Omental fat pad (tissue), 4 donors: ENCODE data around the gene CYP11A1. TPM values are rescaled to one million over a fixed set of nuclear protein-coding genes. Genes with fewer than 3 reads are reported as not detected.

ENCODE experiments used
- ATAC-seq: fragments of 150-250 bp; one replicate; pipeline ENCODE4 v1.9.1; 2016; ENCODE audit warnings: mild to moderate bottlenecking, moderate library complexity; ENCODE audit not compliant: low FRiP score
- DNase-seq: peaks from one replicate; pipeline ENCODE4 v3.0.0-alpha.2; 2019; ENCODE audit warnings: low spot score
- total RNA-seq, 4 donors: library from RNA; depleted of rRNA; stranded (reverse); fragments of >200 nt; gene quantifications; one replicate each; pipeline ENCODE4 v1.1.0, GENCODE V29; 2016
- TF ChIP-seq, protein P1 (sequence below), 3 donors: fragments of 450-650 bp; IDR thresholded peaks; one replicate each; pipeline ENCODE4 v1.5.1; 2016 to 2017; ENCODE audit warnings: antibody characterized with exemption in 3 of 3, mild to moderate bottlenecking in 3 of 3, moderate library complexity in 2 of 3

CYP11A1 gene
- total RNA-seq, 4 donors from 2014 or later, result 1.3 to 4.8 (median 1.4) TPM

DNA sequence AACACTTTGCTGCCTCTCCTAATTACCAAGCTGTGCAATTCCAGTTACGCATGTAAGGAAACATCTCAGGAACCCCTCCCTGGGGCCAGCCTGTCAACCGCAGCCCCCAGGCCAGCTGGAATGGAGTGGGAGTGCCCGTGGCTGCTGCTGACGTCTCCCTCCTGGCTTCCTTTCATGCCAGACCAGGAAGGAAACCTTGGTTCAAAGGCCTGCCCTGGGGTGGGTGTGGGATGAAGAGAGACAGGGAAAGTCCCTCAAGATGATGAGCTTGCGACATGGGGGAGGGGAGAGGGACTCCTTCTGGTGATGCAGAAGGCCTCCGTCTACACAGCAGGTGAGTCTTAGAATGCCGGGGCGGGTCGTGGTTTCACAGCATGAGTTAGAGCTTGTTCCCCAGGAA, 11.4 kb upstream of the CYP11A1 start:
- DNase-seq, result no peak
- TF ChIP-seq, protein P1, sequence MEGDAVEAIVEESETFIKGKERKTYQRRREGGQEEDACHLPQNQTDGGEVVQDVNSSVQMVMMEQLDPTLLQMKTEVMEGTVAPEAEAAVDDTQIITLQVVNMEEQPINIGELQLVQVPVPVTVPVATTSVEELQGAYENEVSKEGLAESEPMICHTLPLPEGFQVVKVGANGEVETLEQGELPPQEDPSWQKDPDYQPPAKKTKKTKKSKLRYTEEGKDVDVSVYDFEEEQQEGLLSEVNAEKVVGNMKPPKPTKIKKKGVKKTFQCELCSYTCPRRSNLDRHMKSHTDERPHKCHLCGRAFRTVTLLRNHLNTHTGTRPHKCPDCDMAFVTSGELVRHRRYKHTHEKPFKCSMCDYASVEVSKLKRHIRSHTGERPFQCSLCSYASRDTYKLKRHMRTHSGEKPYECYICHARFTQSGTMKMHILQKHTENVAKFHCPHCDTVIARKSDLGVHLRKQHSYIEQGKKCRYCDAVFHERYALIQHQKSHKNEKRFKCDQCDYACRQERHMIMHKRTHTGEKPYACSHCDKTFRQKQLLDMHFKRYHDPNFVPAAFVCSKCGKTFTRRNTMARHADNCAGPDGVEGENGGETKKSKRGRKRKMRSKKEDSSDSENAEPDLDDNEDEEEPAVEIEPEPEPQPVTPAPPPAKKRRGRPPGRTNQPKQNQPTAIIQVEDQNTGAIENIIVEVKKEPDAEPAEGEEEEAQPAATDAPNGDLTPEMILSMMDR (IDR thresholded peaks at IDR 0.05), result no peak
- no peak for ATAC-seq

DNA sequence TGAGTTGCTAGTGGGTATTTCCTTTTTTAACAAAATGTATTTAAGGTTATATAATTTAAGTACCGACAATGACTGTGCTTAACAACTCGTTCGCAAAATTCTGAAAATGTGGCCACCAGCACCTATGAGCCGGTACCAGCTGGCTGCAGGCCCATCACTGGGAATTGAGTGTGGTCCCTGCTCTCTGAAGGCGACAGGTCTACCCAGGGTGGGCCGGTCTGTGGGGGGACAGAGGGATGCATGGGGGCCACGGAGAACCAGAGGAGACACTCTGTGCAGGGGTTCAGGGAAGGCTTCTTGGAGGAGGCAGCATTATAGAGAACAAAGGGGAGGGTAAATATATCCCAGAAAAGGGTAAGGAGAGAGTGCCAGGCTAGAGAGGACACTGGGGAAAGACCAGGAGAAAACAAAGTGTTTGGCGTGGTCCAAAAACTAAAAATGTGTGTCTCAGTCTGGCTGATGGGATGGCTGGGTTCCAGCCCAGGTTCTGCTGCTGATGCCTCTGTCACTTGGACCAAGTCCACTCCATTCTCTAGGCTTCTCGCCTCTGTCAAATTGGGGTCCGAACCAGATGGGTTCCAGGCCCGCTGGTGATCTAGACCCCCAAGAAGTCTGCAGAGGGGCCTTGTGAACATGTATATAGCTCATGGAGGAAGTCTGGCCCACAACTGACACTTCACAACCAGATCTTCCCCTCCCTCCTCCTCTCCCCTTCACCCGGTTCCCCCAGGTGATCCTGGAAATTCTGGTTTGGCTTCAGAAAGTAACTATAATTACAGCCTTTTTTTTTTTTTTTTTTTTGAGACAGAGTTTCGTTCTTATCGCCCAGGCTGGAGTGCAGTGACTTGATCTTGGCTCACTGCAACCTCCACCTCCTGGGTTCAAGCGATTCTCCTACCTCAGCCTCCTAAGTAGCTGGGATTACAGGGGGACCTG, 10.7 kb upstream of the CYP11A1 start:
- TF ChIP-seq, protein P1 (IDR thresholded peaks at IDR 0.05), result no peak
- DNase-seq (no peak), ATAC-seq (no peak)

DNA sequence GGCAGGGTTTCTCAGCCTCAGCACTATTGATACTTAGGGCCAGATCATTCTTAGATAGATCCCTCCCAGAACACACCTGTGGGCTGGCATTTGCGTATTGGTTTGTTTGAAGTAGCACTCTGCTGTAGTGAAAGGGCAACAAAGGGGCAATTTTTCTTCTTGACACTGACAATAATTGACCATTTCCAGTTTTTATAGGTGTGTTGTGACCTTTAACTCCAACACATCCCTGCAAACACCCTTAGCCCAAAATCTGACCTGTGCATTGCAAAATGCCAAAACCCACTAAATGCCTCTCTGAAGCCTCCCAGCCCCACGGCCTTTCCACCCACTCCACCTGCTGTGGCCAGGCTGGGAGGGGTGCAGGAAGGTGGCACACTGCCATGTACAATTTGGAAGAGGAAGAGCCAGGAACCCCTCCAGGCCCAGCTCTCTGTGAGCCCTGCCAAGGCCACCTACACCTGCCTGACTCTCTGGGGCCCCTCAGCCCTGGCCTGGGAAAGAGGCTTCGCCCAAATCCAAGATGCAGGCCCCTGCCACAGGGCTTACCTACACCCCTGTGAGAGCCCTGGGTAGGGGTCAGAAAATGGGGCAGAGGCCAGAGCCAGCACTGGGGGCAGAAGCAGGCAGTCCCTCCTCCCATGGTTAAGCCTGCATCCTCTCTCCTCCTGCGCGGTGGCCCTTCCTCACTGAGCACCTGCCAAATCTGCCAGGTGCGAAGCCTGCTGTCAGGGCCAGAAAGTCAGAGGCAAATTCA, 9.6 kb upstream of the CYP11A1 start:
- TF ChIP-seq, protein P1 (IDR thresholded peaks at IDR 0.05), result no peak
- no peak for DNase-seq
- no peak for ATAC-seq

DNA sequence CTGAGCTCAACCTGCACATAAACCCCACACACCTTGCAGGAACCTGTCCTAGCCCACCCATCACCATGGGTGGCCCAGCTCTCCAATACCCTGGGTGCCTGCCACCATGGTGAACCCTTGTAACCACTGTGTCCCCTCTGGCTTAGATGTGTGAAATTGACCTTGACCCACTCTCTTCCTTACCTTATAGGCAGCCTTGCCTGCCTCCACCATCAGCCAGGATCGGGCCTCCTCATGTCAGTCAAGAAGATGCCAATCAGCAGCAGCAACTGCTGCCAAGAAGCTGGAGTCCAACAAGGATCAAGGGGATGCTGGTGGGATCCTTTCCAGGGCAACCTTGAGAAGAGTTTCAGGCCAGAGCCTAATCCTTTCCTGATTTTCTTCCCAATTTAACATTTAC, 8.8 kb upstream of the CYP11A1 start:
- ATAC-seq (no peak), DNase-seq (no peak)
- TF ChIP-seq, protein P1 (IDR thresholded peaks at IDR 0.05), result no peak

DNA sequence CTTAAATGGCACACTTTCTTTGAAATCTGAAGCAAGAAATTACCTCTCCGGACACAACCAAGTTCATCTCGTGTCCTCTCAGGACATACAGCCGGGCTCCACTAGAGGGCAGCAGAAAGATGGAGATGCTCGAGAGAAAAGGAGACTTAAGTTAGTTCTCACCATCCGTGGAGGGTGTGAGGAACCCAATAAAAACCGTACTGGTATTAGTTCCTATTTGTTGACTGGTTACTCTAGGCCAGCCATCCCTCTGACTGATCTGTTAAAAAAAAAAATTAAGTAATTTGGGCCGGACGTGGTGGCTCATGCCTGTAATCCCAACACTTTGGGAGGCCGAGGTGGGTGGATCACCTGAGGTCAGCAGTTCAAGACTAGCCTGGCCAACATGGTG, 7.9 kb upstream of the CYP11A1 start:
- TF ChIP-seq, protein P1 (IDR thresholded peaks at IDR 0.05), result peak in 1 of 3 donors; percentile 58
- ATAC-seq (no peak), DNase-seq (peak; percentile 91)

DNA sequence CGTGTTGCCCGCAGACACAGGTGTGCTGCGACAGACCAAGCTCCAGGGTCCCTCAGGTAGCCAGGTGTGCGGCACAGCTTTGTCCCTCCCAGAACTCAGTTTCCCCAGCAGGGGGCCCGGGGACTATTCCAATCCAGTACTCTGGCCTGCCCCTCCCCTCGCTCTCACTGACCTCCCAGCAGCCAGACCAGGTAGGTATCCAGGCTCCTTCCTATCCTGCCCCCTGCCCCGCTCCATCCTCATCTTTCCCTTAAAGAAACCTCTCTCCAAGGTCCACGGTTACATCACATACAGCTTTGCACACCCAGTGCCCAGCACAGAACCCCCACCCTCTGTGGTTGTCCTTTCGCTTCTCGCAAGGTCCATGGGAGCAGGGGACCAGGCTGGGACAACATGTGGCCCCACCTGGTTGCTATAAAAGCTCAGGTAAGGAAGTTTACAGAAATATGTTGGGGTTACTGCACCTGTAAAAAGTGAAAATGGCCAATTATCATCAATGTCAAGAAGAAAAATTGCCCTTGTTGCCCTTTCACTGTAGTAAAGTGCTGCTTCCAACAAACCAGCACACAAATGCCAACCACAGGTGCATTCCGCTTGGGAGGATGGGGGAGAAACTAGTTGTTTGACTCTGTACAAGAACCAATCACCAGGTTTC, 7.3 kb upstream of the CYP11A1 start:
- TF ChIP-seq, protein P1 (IDR thresholded peaks at IDR 0.05), result no peak
- ATAC-seq (no peak), DNase-seq (no peak)
